ENCODE data around the gene TCF15.

DNA sequence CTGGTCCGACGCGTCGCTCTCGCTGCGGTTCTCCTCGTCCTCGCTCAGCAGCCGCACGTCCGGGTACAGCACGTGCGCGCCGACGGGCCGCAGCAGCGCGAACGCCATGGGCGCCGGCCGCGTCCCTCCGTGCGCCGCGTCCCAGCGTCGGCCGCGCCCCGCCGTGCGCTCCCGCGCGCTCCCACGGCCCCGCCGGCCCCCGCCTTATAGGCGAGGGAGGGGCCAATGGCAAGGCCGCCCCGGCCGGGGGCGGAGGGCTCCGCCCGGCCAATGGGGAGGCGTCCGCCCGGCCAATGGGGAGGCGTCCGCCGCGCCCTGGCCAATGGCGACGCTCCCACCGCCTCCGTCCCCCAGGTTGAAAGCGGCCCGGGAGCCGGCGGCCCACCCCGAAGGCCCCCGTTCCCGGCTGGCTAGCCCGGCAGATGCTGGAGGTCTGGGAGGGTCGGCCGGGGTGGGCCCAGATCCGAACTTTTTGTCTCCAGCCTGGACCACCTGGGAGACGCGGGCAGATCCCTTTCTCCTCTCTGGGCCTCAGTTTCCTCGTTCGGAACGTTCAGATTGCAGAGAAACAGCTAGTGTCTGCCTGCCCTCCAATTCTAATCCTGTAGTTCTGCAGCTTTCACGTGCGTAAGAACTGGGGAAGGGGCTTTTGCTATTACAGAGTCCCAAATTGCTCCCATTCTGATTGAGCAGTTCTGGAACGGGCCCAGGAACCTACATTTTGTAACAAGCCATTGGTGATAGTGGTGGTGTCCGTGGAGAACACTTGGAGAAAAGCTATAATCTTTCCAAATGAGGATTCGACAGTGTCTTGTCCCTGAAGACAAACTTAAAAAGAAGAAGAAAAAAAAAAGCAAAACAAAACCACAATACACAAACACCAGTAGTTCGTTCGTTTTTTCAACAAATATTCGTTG is at the start of gene TCF15:
- TF ChIP-seq, protein P1, sequence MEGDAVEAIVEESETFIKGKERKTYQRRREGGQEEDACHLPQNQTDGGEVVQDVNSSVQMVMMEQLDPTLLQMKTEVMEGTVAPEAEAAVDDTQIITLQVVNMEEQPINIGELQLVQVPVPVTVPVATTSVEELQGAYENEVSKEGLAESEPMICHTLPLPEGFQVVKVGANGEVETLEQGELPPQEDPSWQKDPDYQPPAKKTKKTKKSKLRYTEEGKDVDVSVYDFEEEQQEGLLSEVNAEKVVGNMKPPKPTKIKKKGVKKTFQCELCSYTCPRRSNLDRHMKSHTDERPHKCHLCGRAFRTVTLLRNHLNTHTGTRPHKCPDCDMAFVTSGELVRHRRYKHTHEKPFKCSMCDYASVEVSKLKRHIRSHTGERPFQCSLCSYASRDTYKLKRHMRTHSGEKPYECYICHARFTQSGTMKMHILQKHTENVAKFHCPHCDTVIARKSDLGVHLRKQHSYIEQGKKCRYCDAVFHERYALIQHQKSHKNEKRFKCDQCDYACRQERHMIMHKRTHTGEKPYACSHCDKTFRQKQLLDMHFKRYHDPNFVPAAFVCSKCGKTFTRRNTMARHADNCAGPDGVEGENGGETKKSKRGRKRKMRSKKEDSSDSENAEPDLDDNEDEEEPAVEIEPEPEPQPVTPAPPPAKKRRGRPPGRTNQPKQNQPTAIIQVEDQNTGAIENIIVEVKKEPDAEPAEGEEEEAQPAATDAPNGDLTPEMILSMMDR (IDR thresholded peaks at IDR 0.05), result no peak
- TF ChIP-seq POLR2AphosphoS5 (IDR thresholded peaks at IDR 0.05) (no peak), POLR2A (IDR thresholded peaks at IDR 0.05) (no peak), EP300 (IDR thresholded peaks at IDR 0.05) (no peak)

Measured in upper lobe of left lung (tissue), 4 donors.